ENCODE measurements around the gene ADAMTS7. TPM values are rescaled to one million over a fixed set of nuclear protein-coding genes. Genes with fewer than 3 reads are reported as not detected.
"Not testable (repeated sequence)": the region's sequence is repeated elsewhere in the genome, so short reads cannot be mapped to it uniquely, and the experiment has no call there.

ADAMTS7 gene
- total and polyA plus RNA-seq, 7 experiments from 2014 or later, result 1.5 TPM; not detected in 6

GRCh38 chr15:78840661-78841375 is 29.6 kb upstream of the ADAMTS7 start:
- ATAC-seq (peak; percentile 45), DNase-seq (no peak)
- H3K4me3 ChIP-seq (ENCODE audit: low read length), result no peak overlapping the region
- ChIA-PET CTCF (no interaction called here), POLR2A (no interaction called here)
- Mint-ChIP-seq H3K27me3 (peaks cover 0 to 3% (median 0%) of the 10 kb centered on the region in 5 donors), H3K27ac (no peak overlapping the region), H3K36me3 (no peaks in the 10 kb centered on the region), H3K9me3 (no peaks in the 10 kb centered on the region), H3K4me3 (no peak overlapping the region), H3K4me1 (no peaks in the 10 kb centered on the region)
- no peaks in the 10 kb centered on the region for H3K36me3 ChIP-seq (ENCODE audit: control insufficient read depth in 2 of 3, insufficient read depth in 3 of 3, low read length in 3 of 3)
- intact Hi-C loops (cut with micrococcal nuclease), result no loop called here
- H3K9me3 ChIP-seq (ENCODE audit: control insufficient read depth in 2 of 3, low read length in 3 of 3), result no peaks in the 10 kb centered on the region
- no peaks in the 10 kb centered on the region for H3K4me1 ChIP-seq (ENCODE audit: control insufficient read depth in 2 of 2, insufficient read depth in 2 of 2, low read length in 2 of 2)
- H3K27ac ChIP-seq (ENCODE audit: low read depth, low read length), result no peak overlapping the region
- no peaks in the 10 kb centered on the region for H3K27me3 ChIP-seq (ENCODE audit: control insufficient read depth in 2 of 2, insufficient read depth in 2 of 2, low read length in 2 of 2)

GRCh38 chr15:78839151-78839550 is 27.9 kb upstream of the ADAMTS7 start:
- H3K4me1 ChIP-seq (ENCODE audit: control insufficient read depth in 2 of 2, insufficient read depth in 2 of 2, low read length in 2 of 2); H3K9me3 ChIP-seq (ENCODE audit: control insufficient read depth in 2 of 3, low read length in 3 of 3); H3K27ac ChIP-seq (ENCODE audit: low read depth, low read length); H3K4me3 ChIP-seq (ENCODE audit: low read length); H3K36me3 ChIP-seq (ENCODE audit: control insufficient read depth in 2 of 3, insufficient read depth in 3 of 3, low read length in 3 of 3); CTCF ChIA-PET; H3K36me3 Mint-ChIP-seq; H3K9me3 Mint-ChIP-seq; intact Hi-C loops (cut with micrococcal nuclease); H3K4me1 Mint-ChIP-seq; H3K27me3 Mint-ChIP-seq; H3K27me3 ChIP-seq (ENCODE audit: control insufficient read depth in 2 of 2, insufficient read depth in 2 of 2, low read length in 2 of 2); POLR2A ChIA-PET; ATAC-seq; DNase-seq; H3K4me3 Mint-ChIP-seq: not testable (repeated sequence)
- H3K27ac Mint-ChIP-seq, result peak overlapping the region in 1 of 9 donors; percentile 12

GRCh38 chr15:78838489-78838888 is 27.2 kb upstream of the ADAMTS7 start:
- POLR2A ChIA-PET, result no interaction called here
- CTCF ChIA-PET, result no interaction called here
- no peaks in the 10 kb centered on the region for H3K4me1 Mint-ChIP-seq
- H3K36me3 Mint-ChIP-seq, result no peaks in the 10 kb centered on the region
- no peaks in the 10 kb centered on the region for H3K9me3 Mint-ChIP-seq
- Histone ChIP-seq H3K36me3 (ENCODE audit: control insufficient read depth in 2 of 3, insufficient read depth in 3 of 3, low read length in 3 of 3) (no peaks in the 10 kb centered on the region), H3K27ac (ENCODE audit: low read depth, low read length) (no peak overlapping the region), H3K4me3 (ENCODE audit: low read length) (no peak overlapping the region), H3K9me3 (ENCODE audit: control insufficient read depth in 2 of 3, low read length in 3 of 3) (no peaks in the 10 kb centered on the region), H3K4me1 (ENCODE audit: control insufficient read depth in 2 of 2, insufficient read depth in 2 of 2, low read length in 2 of 2) (no peaks in the 10 kb centered on the region), H3K27me3 (ENCODE audit: control insufficient read depth in 2 of 2, insufficient read depth in 2 of 2, low read length in 2 of 2) (no peaks in the 10 kb centered on the region)
- peaks cover 0 to 3% (median 0%) of the 10 kb centered on the region in 5 donors for H3K27me3 Mint-ChIP-seq
- H3K4me3 Mint-ChIP-seq, result no peak overlapping the region
- ATAC-seq, result no peak
- H3K27ac Mint-ChIP-seq, result no peak overlapping the region
- DNase-seq, result no peak
- intact Hi-C loops (cut with micrococcal nuclease), result no loop called here

GRCh38 chr15:78837543-78837942 is 26.3 kb upstream of the ADAMTS7 start:
- H3K36me3 ChIP-seq (ENCODE audit: control insufficient read depth in 2 of 3, insufficient read depth in 3 of 3, low read length in 3 of 3), result no peaks in the 10 kb centered on the region
- Mint-ChIP-seq H3K4me1 (no peaks in the 10 kb centered on the region), H3K4me3 (no peak overlapping the region), H3K27me3 (peaks cover 0 to 11% (median 0%) of the 10 kb centered on the region in 5 donors), H3K27ac (no peak overlapping the region), H3K9me3 (no peaks in the 10 kb centered on the region), H3K36me3 (no peaks in the 10 kb centered on the region)
- CTCF ChIA-PET, result no interaction called here
- H3K27me3 ChIP-seq (ENCODE audit: control insufficient read depth in 2 of 2, insufficient read depth in 2 of 2, low read length in 2 of 2), result no peaks in the 10 kb centered on the region
- intact Hi-C loops (cut with micrococcal nuclease), result no loop called here
- POLR2A ChIA-PET, result no interaction called here
- H3K4me3 ChIP-seq (ENCODE audit: low read length), result no peak overlapping the region
- no peaks in the 10 kb centered on the region for H3K4me1 ChIP-seq (ENCODE audit: control insufficient read depth in 2 of 2, insufficient read depth in 2 of 2, low read length in 2 of 2)
- H3K27ac ChIP-seq (ENCODE audit: low read depth, low read length), result no peak overlapping the region
- DNase-seq, result no peak
- ATAC-seq, result no peak
- no peaks in the 10 kb centered on the region for H3K9me3 ChIP-seq (ENCODE audit: control insufficient read depth in 2 of 3, low read length in 3 of 3)

- no peaks in the 10 kb centered on the region for H3K27me3 ChIP-seq (ENCODE audit: control insufficient read depth in 2 of 2, insufficient read depth in 2 of 2, low read length in 2 of 2)
- CTCF ChIA-PET, result no interaction called here
- H3K4me1 ChIP-seq (ENCODE audit: control insufficient read depth in 2 of 2, insufficient read depth in 2 of 2, low read length in 2 of 2), result no peaks in the 10 kb centered on the region
- intact Hi-C loops (cut with micrococcal nuclease), result no loop called here
- Mint-ChIP-seq H3K36me3 (no peaks in the 10 kb centered on the region), H3K9me3 (no peaks in the 10 kb centered on the region), H3K4me3 (no peak overlapping the region), H3K27ac (no peak overlapping the region), H3K4me1 (peaks cover 0 to 2% (median 0%) of the 10 kb centered on the region in 7 donors), H3K27me3 (peaks cover 0 to 15% (median 4%) of the 10 kb centered on the region in 5 donors)
- no peaks in the 10 kb centered on the region for H3K36me3 ChIP-seq (ENCODE audit: control insufficient read depth in 2 of 3, insufficient read depth in 3 of 3, low read length in 3 of 3)
- H3K27ac ChIP-seq (ENCODE audit: low read depth, low read length), result no peak overlapping the region
- POLR2A ChIA-PET, result no interaction called here
- ATAC-seq (no peak), DNase-seq (no peak)
- H3K4me3 ChIP-seq (ENCODE audit: low read length), result no peak overlapping the region
- no peaks in the 10 kb centered on the region for H3K9me3 ChIP-seq (ENCODE audit: control insufficient read depth in 2 of 3, low read length in 3 of 3)
These were observed 25.9 kb upstream of the ADAMTS7 start for GRCh38 chr15:78837131-78837530.

GRCh38 chr15:78836333-78836732 is 25.1 kb upstream of the ADAMTS7 start:
- CTCF ChIA-PET, result no interaction called here
- H3K27me3 Mint-ChIP-seq, result peaks cover 3 to 19% (median 9%) of the 10 kb centered on the region in 5 donors
- ATAC-seq (no peak), DNase-seq (no peak)
- Histone ChIP-seq H3K36me3 (ENCODE audit: control insufficient read depth in 2 of 3, insufficient read depth in 3 of 3, low read length in 3 of 3) (no peaks in the 10 kb centered on the region), H3K27me3 (ENCODE audit: control insufficient read depth in 2 of 2, insufficient read depth in 2 of 2, low read length in 2 of 2) (no peaks in the 10 kb centered on the region), H3K4me1 (ENCODE audit: control insufficient read depth in 2 of 2, insufficient read depth in 2 of 2, low read length in 2 of 2) (no peaks in the 10 kb centered on the region), H3K9me3 (ENCODE audit: control insufficient read depth in 2 of 3, low read length in 3 of 3) (no peaks in the 10 kb centered on the region), H3K27ac (ENCODE audit: low read depth, low read length) (no peak overlapping the region), H3K4me3 (ENCODE audit: low read length) (no peak overlapping the region)
- peaks cover 0 to 6% (median 0%) of the 10 kb centered on the region in 7 donors for H3K4me1 Mint-ChIP-seq
- H3K4me3 Mint-ChIP-seq, result no peak overlapping the region
- no peak overlapping the region for H3K27ac Mint-ChIP-seq
- intact Hi-C loops (cut with micrococcal nuclease), result no loop called here
- POLR2A ChIA-PET, result interaction anchor here (0.6 to 0.8 kb wide), 2 partner anchors 38 to 958 kb away, joined by 3 to 4 read pairs; no protein-coding TSS in a partner anchor
- H3K36me3 Mint-ChIP-seq, result peaks cover 0 to 3% (median 0%) of the 10 kb centered on the region in 5 donors
- H3K9me3 Mint-ChIP-seq, result no peaks in the 10 kb centered on the region

Measured in naive thymus-derived CD4-positive, alpha-beta T cell (primary cell).